ENCODE measurements around the gene GLRA3.
A peak's percentile ranks its signal among the peaks of the same experiment; 100 is the strongest.
"Not testable (repeated sequence)": the region's sequence is repeated elsewhere in the genome, so short reads cannot be mapped to it uniquely, and the experiment has no call there.

Gene GLRA3

DNA sequence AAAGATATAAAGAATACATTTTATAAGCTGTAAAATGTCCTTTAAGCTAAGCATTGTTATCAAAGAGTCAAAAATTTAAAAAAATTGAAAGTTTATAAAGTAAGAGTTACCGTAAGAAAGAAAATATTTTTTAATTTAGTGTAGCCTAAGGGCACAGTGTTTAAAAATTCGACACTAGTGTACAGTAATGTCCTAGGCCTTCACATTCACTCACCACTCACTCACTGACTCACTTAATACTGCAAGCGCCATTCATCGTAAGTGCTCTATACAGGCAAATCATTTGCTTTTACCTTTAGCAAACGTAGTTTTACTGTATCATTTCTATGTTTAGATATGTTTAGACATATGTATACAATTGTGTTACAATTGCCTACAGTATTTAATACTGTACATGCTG is 20.2 kb downstream of the GLRA3 start:
- DNase-seq = no peak

DNA sequence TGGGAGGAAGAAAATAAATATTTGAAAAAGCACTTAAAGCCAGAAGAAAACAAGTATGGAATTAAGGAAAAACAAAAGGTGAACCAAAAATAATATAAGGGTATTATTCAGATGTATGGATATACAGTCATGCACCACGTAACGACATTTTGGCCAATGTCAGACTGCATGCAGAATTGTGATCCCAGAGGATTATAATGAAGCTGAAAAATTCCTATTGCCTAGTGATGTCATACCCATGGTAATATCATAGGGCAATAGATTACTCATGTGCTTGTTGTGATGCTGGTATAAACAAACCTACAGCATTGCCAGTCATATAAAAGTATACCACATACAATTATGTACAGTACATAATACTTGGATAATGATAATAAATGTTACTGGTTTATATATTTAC is 20.9 kb downstream of the GLRA3 start:
- DNase-seq = no peak

DNA sequence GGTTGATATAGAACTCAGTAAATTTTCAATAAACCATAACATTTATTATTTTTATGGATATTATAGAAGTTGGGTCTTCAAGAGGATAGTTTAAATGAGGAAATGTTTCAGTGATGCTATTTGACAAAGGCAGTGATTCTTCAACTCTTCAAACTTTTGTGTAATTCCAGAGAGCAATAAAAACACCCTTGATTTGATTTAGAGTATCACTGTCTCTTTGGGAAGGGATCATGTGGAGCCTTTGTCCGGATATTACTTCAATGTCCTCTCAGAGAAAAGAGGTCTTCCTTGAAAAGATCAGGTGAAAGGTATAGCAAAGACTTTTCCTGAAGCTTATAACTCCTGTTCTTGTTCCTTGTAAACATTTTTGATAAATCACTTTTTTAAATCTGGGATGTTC is 23.3 kb downstream of the GLRA3 start:
- no peak for DNase-seq

DNA sequence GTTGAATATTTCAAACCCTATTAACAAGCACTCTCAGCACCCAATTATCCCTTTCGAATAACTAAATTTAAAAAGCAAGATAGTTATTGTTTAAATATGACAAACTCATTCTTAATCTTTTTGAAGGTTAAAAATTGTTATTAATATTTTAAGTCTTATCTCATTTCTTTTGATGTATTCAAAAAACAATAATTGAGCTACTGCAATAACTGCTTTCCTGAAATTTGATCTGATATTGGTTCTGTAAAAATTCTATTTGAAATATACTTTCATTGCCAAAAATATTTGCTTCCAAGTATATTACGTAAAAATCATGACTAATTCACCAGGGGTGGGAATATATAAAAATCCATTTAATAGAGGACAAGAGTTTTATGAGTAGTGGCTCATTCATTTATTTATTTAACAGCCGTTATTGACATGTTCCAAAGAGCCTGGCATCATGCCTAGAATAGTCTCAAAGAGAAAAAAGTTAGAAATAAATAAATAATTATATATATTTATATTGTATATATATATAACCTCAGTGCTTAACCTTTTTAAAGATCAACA is 34.4 kb downstream of the GLRA3 start:
- no peak for DNase-seq

DNA sequence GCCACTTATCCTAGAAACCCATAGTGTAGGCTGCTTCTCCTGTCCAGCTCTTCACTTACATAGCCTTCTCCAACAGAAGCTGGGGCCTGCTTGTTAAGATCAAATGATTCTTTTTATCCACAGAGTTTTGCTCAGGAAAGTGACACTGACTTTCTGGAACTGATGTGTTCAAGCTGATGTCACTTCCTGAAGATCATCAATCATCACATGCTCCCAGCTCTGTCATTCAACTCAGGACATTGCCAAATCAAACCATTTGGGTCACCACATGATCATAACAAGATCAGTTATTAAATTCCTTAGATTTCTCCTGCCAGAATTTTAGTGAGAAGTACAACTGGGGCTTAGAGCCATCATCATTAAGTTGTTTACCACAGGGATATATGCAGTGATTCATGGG is 39.4 kb downstream of the GLRA3 start:
- no peak for DNase-seq

DNA sequence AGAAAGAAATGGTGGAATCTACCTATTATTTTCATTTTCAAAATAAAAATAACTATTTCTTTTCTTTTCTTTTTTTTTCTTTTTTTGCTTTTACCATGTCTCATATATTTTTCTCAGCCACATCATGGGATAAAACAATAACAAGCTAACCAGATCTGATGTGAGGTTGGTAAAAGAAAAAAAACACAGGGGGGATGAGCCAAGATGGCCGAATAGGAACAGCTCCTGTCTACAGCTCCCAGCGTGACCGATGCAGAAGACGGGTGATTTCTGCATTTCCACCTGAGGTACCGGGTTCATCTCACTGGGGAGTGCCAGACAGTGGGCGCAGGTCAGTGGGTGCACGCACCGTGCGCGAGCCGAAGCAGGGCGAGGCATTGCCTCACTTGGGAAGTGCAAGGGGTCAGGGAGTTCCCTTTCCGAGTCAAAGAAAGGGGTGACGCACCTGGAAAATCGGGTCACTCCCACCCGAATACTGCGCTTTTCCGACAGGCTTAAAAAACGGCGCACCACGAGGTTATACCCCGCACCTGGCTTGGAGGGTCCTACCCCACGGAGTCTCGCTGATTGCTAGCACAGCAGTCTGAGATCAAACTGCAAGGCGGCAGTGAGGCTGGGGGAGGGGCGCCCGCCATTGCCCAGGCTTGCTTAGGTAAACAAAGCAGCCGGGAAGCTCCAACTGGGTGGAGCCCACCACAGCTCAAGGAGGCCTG is 50.6 kb downstream of the GLRA3 start:
- DNase-seq = not testable (repeated sequence)

DNA sequence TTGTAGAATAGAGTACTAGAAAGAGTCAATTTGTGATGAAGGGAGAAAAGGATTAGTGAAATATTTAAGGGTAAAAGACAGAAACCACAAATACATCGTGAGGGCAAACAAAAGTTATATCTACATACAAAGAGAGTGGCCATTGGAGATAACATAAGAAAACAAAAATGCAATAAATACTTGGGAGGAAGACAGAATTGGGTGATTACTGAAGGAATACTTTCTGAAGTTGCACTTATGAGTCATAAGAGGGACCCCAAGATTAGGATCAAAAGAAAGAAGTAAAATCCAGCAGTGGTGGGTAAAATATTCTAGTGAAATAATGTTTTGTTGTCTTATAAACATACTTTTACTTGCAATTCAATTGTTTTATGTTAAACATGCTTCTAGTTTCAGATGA is 53.7 kb downstream of the GLRA3 start:
- no peak for DNase-seq

DNA sequence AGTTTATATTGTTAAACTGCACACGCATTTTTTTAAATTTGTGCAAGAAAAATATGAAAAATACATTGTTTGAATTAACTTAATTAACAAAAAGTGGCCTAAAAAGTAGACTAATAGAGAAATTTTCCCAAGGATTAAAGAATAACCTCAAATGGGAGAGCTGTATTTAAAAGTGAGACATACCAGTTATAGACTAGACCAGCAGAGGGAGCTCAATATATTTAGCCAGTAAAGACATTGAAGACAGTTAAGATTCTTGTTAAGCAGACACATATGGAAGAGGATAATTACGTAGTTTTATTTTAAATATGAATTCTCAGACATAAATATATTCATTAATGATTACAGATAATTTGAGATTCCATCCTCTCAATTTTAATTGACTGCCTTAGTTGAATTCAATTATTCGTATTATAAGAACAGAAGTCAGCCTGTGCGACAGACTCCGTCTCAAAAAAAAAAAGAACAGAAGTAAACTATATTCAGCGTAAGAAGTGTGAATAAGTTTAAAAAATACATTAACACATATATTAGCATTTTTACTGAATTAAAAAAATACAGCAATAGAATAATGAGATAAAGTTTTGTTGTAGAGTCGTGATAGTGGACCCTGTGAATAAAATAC is 64.8 kb downstream of the GLRA3 start:
- peak; percentile 12 for DNase-seq

DNA sequence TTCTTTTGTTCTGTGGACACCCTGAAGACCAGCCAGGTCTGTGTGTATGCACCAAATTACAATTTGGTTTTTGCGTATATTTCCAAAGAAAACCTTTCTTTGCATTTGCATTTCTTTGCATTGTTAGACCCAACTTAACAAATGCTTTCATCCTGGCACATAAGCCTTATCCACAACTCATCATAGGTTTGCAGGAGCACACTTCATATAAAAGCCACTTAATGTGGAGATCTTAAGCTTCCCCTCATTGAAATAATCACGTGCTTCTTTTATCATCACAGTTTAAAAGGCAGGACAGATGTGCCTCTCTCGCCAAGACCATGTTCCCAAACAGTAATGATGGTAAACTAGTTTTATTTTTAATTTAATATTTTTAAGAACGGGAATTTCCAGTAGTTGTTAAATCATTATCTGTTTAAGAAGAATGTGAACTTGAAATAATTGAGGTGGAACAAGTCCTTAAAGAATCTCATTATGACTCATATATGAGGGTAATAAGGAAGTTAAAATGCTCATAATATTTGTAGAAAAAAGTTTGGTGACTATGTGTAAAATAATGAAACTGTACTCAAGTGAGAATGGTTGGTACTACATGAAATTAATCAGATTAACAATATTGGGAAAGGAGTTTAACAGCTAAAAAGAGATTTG is 65.5 kb downstream of the GLRA3 start:
- DNase-seq = no peak

DNA sequence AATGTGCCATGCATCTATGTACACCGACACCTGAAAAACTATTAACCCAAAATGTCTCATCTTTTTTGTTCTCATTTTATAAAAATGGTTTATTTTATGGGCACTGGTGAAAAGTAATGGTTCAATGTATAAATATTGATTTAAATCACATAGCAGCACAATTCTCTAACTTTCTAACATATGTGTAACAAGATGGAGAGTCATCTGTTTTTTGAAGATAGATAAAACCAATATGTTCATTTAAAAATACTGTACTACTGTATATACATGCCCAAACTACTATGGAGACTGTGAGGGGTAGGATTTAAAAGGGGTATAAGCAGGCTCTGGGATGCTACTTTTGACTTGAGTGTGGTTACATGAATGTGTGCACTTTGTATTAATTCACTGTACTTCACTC is 67.6 kb downstream of the GLRA3 start:
- DNase-seq = no peak

DNA sequence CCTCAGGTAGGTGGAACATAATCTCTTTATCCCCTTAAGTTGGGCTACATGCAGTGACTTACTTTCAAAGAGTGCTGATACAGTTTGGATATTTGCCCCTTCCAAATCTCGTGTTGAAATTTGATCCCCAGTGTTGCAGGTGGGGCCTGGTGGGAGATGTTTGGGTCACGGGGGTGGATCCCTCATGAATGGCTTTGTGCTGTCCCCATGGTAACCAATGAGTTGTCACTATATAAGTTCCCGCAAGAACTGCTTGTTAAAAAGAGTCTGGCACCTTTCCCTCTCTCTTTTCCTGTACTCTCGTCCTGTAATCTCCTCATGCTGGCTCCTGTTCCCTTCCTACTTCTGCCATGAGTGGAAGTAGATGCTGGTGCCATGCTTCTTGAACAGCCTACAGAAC is 71.3 kb downstream of the GLRA3 start:
- DNase-seq = no peak

DNA sequence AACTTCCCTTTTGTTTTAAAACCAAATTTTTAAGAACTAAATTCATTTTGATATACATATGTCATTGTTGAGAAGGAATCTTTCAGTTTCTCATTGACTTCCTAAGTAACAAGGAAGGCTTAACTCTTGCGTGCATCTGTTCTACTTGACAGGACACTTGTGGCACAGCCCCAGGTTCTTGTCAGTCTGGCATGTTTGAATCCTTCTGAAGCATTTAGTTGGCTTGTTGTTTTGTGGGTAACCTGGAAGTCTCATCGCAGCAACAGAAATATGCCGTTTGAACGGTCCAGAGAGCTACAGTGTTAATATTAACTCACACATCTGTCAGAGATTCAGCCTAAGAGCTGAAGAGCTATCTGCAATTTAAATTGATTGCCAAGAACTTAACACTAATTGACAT is 76.0 kb downstream of the GLRA3 start:
- DNase-seq = no peak

DNA sequence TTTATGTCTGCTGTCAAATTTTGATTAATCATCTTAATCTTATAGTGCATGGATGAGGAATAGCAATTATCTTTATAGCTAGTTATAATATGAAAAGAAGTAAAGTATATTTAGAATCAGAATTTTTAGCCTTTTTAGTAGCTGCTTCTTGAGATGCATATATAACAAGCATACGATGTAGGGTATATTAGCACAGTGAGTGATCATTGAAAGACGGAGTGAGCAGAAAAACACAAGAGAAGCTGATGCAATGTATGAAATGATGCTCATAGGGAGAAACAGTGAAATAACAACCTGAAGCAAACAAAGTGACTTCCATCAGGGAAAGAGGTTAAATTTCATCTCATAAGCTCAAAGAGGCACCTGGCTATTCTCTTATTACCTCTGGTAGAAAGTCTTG is 77.0 kb downstream of the GLRA3 start:
- no peak for DNase-seq

DNA sequence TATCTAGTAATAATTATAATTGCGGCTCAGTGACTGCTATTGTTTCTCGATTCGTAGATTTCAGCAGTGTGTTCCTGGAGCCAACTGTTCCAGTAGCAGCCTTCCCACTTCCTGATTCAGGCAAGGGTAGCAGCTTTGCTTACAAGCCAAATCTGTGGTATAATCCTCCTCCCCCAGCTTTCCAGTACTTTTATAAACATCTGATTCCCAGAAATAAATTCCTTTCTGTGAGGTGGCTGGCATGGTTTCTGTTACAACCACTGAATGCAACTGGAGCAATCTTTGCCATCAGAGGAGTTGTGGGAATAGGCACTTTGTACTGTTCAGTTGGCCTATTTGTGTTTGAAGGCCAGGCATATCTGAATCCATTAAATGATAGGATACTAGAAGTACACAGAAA is 80.0 kb downstream of the GLRA3 start:
- no peak for DNase-seq

DNA sequence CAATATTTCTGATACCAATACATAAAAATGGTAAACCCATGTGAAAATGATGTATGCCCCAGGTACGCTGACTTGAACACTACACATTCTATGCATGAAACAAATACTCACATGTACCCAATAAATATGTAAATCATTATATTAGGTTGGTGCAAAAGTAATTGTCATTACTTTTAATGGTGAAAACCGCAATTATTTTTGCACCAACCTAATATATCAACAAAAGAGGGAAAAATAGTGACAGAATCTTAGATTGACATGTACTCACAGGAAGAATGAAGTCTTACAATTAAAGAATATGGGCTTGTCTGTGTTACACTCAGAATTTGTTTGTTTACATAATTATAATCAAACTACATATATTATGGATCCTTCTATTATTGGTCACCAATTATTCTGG is 82.3 kb downstream of the GLRA3 start:
- DNase-seq = no peak

DNA sequence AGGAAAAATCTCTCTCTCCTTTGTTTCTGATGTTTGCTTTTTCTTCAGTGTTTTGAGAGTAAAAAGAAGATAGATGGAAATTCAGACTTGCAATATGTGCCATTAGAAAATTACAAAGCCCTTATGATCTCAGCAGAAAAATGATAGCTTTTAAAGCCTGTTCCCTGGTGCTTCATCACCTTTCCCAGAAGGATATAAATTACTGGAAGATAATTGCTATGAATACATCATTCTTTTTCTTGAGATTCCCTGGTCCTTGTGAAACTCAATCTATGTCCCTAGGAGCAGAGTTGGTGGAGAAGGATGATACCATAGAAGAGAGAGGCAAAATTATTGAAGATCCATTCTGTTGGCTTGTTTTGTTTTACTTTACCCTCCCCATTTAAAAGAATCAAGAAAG is 86.5 kb downstream of the GLRA3 start:
- DNase-seq = peak; percentile 80

DNA sequence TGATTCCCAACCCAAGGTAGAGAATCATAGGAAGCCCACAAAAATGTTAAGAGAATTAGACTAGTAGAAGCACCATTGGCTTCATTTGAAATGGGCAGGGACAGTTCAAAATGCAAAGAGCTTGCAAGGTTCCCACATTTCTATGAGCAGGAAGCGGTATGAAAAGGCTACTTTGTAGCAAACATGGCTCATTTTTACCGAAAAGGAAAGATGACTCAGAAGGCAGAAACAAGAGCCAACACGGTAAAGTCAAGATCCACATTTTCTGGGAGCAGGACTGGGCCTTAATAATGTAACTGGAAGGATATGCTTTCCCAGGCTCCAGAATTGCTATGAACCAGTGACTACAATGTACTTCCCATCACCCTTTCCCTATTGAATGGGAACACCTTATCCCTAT is 89.5 kb downstream of the GLRA3 start:
- no peak for DNase-seq

DNA sequence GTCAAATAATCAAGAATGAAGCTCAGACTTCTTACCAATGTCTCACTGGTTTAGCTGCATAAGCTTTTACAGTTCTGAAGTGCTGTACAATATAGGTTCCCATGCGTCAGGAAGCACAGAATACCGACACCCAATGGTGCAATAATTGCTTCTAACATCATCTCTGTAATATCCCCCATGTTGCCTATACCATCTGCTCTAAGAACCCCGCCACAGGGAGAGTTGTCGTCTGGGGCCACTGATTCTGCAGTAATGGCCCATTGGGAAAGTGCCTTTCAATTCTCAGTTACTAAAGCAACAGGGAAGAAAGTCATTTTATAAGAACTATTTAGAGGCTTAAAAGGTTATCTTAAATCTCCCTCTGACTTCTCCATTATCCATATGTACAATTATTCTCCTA is 94.9 kb downstream of the GLRA3 start:
- DNase-seq = no peak

DNA sequence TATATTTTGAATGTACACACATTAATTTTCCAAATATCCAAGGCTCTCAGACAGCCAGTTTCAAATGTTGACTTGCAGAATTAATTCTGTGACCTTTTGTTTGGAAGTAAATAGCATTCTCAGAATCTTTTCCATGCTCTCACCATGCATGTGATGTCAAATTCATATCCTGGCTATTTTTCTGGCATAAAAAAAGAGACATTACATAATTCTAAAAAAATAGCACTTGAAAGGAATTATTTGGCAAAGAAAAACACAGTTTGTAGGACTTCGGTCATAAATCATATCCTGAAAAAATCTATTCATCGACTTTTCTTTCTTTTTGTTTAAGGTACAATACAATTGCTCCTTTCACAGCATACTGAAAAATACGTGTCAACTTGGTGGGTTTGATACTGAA is 111.2 kb downstream of the GLRA3 start:
- DNase-seq = no peak

DNA sequence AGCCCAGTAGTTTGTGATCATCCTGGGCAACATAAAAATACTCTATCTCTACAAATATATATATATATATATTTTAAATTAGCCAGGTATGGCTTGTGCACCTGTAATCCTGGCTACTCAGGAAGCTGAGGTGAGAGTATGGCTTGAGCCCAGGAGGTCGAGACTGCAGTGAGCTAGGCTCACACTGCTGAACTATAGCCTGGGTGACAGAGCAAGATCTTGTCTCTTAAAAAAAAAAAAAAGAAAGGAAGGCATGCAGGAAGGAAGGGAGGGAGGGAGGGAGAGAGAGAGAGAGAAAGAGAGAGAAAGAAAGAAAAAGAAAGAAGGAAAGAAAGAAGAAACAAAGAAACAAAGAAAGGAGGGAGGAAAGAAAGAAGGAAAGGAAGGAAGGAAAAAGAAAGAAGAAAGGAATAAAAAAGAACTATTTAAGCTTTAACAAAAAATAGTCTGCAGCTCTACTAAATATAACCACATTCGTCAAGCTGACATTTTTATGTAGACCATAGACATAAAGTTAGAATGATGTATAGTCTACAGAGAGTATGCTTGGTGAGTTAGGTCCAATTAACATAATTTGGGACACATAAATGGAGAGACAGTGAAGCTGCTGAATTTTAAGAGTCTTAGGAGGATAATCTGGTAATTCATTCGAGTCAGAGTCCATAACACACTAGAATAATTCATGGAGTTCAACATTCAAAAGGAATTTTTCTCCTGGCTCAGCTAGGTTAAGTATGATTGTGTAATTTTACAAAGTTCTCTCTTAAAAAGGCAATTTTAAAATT is 111.9 kb downstream of the GLRA3 start:
- DNase-seq = no peak

DNA sequence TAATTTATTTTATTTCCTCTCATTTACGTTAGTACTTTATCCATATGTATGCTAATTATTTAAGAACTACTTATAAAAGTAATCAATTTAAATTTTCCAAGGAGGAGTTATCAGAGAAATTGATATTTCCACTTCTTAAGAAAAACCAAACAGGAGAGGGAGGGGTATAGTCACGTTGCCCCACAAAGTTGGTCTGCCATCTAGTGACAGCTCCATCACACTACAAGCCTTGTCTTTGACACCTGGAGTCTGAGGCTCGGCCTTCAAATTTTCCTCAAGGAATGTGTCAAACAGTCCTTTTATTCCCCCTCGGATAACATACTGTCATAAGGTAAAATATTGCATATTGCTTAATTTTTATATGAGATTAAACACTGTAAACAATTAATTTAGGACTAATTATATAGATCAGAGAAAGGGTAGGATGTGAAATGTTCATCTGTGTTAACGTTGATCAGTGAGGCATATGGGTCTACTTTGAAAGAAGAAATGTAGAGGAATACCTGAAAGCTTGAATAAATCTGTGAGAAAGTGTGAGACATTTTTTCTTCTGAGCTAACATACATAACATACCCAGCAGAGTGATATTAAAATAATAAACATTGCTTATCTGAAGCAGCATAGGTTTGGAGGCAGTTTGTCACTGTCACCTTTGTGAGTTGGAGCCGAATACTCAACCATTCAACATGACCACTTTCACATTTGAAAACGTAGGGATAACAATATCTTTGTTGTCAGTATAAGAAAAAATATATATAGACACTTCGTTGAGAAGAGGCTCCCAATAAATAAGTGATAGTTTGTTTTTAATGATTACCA is 114.4 kb downstream of the GLRA3 start:
- DNase-seq = peak; percentile 11

DNA sequence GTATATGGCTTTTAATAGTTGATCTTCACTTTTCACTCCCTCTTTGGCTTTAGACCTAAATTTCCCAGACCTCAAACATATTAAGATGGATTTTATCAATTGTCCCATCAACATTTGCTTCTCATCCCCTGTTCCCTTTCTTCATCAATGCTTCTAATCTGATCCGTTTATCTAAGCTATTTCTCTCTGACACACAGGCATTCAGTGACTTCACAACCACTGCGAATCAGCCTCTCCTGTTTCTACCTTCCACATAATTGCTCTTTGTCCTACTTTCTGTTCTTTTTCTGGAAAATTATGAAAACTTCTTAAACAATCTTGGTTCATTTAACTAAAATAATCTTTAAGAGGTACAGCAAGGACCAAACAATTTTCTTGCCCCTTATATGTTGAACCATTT is 115.2 kb downstream of the GLRA3 start:
- DNase-seq = no peak

DNA sequence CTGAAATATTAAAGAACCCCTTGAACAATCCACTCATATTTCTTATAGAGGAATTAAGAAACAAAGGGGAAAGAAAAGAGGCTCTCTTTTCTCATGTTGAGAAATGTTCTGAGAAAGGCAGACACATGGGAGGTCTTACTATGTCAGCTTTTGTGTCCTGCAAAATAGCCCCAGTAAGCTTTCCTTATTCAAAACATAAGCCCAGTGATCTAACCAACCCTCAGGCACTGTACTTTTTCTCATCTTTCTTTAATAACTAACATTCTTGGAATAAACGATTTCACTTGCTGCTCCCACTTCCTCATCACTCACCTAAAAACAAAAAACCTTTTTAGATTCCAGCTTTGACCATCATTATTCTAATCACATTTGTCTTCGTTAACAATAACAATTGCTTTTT is 115.9 kb downstream of the GLRA3 start:
- no peak for DNase-seq
